Activated CD4-positive, alpha-beta T cell treated with anti-CD3 and anti-CD28 coated beads for 4 hours (primary cell): ENCODE measurements around the gene AP1S3.

ENCODE experiments used
- DNase-seq, 2 donors: peaks; one replicate each; pipeline ENCODE4 v3.0.0-alpha.2; 2020

The AP1S3 gene

DNA sequence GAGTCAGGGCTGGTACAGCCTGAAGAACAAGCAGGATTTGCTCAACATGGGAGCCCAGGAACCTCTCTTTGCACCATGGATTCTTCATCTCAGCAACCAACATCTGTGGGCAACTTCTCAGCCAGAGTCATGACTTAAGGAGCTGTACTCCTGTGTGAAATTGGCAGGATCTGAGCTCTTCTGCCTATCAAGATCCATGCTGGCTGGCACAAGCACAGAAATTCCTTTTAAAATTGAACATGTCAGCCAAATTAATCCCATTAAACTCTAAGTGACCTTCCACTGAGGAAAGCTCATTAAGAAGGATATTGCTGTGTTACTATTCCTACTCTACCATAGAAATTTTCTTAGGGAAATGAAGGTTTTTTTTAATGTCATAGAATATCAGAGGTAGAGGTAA lies 124.7 kb downstream of the AP1S3 start:
- DNase-seq: no peak

DNA sequence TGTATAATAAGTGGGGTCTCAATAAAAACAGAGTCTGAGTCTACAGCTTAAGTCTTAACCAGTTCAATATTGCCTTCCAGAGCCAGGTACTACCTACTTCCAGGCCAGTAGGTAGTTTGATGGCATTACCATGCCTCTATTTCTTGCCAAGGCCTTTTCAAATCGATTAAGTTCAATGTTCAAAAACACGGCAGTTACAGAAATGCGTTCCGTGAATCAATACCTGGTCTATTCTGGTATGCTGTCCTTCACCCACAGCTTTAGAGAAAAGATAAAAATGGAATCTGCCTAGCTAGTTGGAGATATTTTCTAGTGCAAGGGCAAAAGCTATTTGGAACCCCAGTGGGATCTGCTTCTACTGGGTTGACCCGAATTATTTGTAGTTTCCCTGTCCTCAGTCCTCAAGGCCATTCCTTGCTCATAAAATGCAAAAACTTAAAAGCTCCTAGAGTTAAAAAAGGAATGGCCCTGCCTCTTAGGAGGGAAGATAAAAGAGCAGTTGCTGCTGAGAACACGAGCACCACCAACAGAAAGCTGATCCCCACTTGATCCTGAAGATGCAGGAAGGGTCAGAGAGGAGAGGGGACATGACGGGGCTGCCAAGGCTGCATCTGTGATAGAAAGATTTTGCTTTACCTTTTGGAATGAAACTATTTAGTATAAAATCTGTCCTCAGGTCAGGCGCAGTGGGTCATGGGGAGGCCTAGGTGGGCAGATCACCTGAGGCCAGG lies 125.6 kb downstream of the AP1S3 start:
- DNase-seq: no peak
